Transverse colon (tissue), 4 donors: Measurements from ENCODE around the gene PRKAG1. TPM values are rescaled to one million over a fixed set of nuclear protein-coding genes. Genes with fewer than 3 reads are reported as not detected.

ENCODE experiments used
- DNase-seq: peaks from one replicate; pipeline ENCODE4 v3.0.0-alpha.2; 2019
- H3K27ac ChIP-seq, 4 donors: fragments of 200-600 bp; sonication (generic); 2 replicates each; pipeline ENCODE4 v1.5.1; 2016 to 2018; ENCODE audit warnings: inconsistent platforms in 4 of 4
- H3K27me3 ChIP-seq: fragments of 200-600 bp; sonication (generic); 2 replicates; pipeline ENCODE4 v1.5.1; 2017; ENCODE audit warnings: inconsistent platforms
- H3K36me3 ChIP-seq, 4 donors: fragments of 200-600 bp; sonication (generic); 2 replicates each; pipeline ENCODE4 v1.5.1; 2017 to 2019; ENCODE audit warnings: inconsistent platforms in 4 of 4
- H3K4me1 ChIP-seq, 4 donors: fragments of 200-600 bp; sonication (generic); 2 replicates each; pipeline ENCODE4 v1.5.1; 2017 to 2020; ENCODE audit warnings: inconsistent platforms in 4 of 4
- H3K4me3 ChIP-seq, 4 donors: fragments of 200-600 bp; sonication (generic); 1 replicate in 1 of 4; 2 replicates in 3 of 4; pipeline versions ENCODE4 v1.5.1 to v1.6.1; 2017 to 2019; ENCODE audit warnings: inconsistent platforms in 4 of 4
- H3K9me3 ChIP-seq, 2 donors: fragments of 200-600 bp; sonication (generic); 2 replicates each; pipeline ENCODE4 v1.5.1; 2017 to 2019; ENCODE audit warnings: inconsistent platforms in 2 of 2
- CTCF ChIP-seq, 5 experiments: fragments of 200-600 bp in 3 of 5; fragments of 450-650 bp in 2 of 5; sonication (generic) in 3 of 5; IDR thresholded peaks; 1 replicate in 2 of 5; 2 replicates in 3 of 5; pipeline ENCODE4 v1.5.1; 2016 to 2017; ENCODE audit warnings: antibody characterized with exemption in 5 of 5, inconsistent platforms in 3 of 5, mild to moderate bottlenecking in 2 of 5, moderate library complexity in 1 of 5
- EP300 ChIP-seq: sonication (generic); formaldehyde crosslinking; IDR thresholded peaks from one replicate; pipeline ENCODE4 v1.6.1; 2017; ENCODE audit warnings: antibody characterized with exemption, low read depth
- POLR2A ChIP-seq: fragments of 450-650 bp; IDR thresholded peaks from one replicate; pipeline ENCODE4 v1.6.1; 2016; ENCODE audit warnings: antibody characterized with exemption, mild to moderate bottlenecking, moderate library complexity
- POLR2AphosphoS5 ChIP-seq, 3 donors: sonication (generic); formaldehyde crosslinking; IDR thresholded peaks; one replicate each; pipeline ENCODE4 v1.6.1; 2016; ENCODE audit warnings: antibody characterized with exemption in 3 of 3
- WGBS, 2 donors: methylation state at CpG; one replicate each; pipeline ENCODE4 v1.1.5; 2018; ENCODE audit warnings: low coverage in 1 of 2; 5-methylcytosine and 5-hydroxymethylcytosine counted together
- in situ Hi-C, 4 donors: fragments of 200-750 bp; cut with MboI; loops; one replicate each; pipeline versions ENCODE4 v1.15.0 to v1.15.1; 2017; ENCODE audit warnings: low sequenced_read_pairs in 3 of 4, low pct_ligation_motif_present in 1 of 4, low pct_unique_long_range_greater_than_20kb in 1 of 4
- intact Hi-C: fragments of 100-400 bp; cut with DNase I; formaldehyde crosslinking; loops from one replicate; pipeline ENCODE4 v1.15.1; 2023; ENCODE audit warnings: low total_unique reads
- total RNA-seq, 4 donors: library from RNA; depleted of rRNA; stranded (reverse); fragments of >200 nt; gene quantifications; one replicate each; pipeline ENCODE4 v1.1.0, GENCODE V29; 2016

PRKAG1 gene
- total RNA-seq, 4 donors from 2014 or later = 21.7 to 44.0 (median 42.3) TPM

- no peak overlapping the region for H3K4me3 ChIP-seq
- WGBS, 2 donors = 90% methylated on average over 3 of the region's 3 CpGs
- H3K27ac ChIP-seq = no peak overlapping the region
- no peak for TF ChIP-seq POLR2AphosphoS5 (IDR thresholded peaks at IDR 0.05)
- no peak for TF ChIP-seq POLR2A
- H3K27me3 ChIP-seq = no peaks in the 10 kb centered on the region
- intact Hi-C loops (no loop called here), in situ Hi-C loops (no loop called here)
- H3K9me3 ChIP-seq = no peaks in the 10 kb centered on the region
- peaks cover 6 to 12% (median 8%) of the 10 kb centered on the region in 4 donors for H3K4me1 ChIP-seq
- DNase-seq = no peak
- peaks cover 0 to 29% (median 13%) of the 10 kb centered on the region in 4 donors for H3K36me3 ChIP-seq
Measured at GRCh38 chr12:49013428-49013827, 5.1 kb downstream of the PRKAG1 start.

GRCh38 chr12:49012739-49013138, 5.8 kb downstream of the PRKAG1 start:
- DNase-seq = no peak
- H3K9me3 ChIP-seq = no peaks in the 10 kb centered on the region
- intact Hi-C loops = no loop called here
- in situ Hi-C loops = no loop called here
- peaks cover 5 to 9% (median 6%) of the 10 kb centered on the region in 4 donors for H3K4me1 ChIP-seq
- no peaks in the 10 kb centered on the region for H3K27me3 ChIP-seq
- peaks cover 0 to 29% (median 13%) of the 10 kb centered on the region in 4 donors for H3K36me3 ChIP-seq
- H3K4me3 ChIP-seq = no peak overlapping the region
- H3K27ac ChIP-seq = no peak overlapping the region
- TF ChIP-seq EP300 = no peak
- no peak for TF ChIP-seq CTCF (IDR thresholded peaks at IDR 0.05)
- TF ChIP-seq POLR2A = no peak
- no peak for TF ChIP-seq POLR2AphosphoS5 (IDR thresholded peaks at IDR 0.05)

GRCh38 chr12:49010092-49010668, 8.4 kb downstream of the PRKAG1 start:
- Histone ChIP-seq H3K9me3 (no peaks in the 10 kb centered on the region), H3K36me3 (peaks cover 0 to 40% (median 17%) of the 10 kb centered on the region in 4 donors), H3K4me3 (no peak overlapping the region), H3K27me3 (no peaks in the 10 kb centered on the region), H3K27ac (no peak overlapping the region), H3K4me1 (no peaks in the 10 kb centered on the region)
- intact Hi-C loops (no loop called here), in situ Hi-C loops (no loop called here)
- TF ChIP-seq CTCF (IDR thresholded peaks at IDR 0.05) (no peak), POLR2AphosphoS5 (IDR thresholded peaks at IDR 0.05) (no peak), EP300 (no peak), POLR2A (no peak)
- 93 to 100% methylated on average over 2 to 3 of the region's 3 CpGs for WGBS, 2 donors
- no peak for DNase-seq

- intact Hi-C loops (no loop called here), in situ Hi-C loops (no loop called here)
- Histone ChIP-seq H3K27ac (no peak overlapping the region), H3K36me3 (peaks cover 0 to 51% (median 22%) of the 10 kb centered on the region in 4 donors), H3K4me1 (no peaks in the 10 kb centered on the region), H3K4me3 (no peak overlapping the region), H3K27me3 (peaks cover 3% of the 10 kb centered on the region), H3K9me3 (no peaks in the 10 kb centered on the region)
- WGBS, 2 donors = 83 to 96% methylated on average over 1 of the region's 1 CpG
- TF ChIP-seq POLR2AphosphoS5 (IDR thresholded peaks at IDR 0.05) = no peak
- no peak for TF ChIP-seq CTCF (IDR thresholded peaks at IDR 0.05)
- TF ChIP-seq EP300 = no peak
- no peak for TF ChIP-seq POLR2A
- no peak for DNase-seq
Measured at GRCh38 chr12:49008943-49009342, 9.6 kb downstream of the PRKAG1 start.

- DNase-seq = no peak
- Histone ChIP-seq H3K4me1 (peaks cover 16 to 40% (median 36%) of the 10 kb centered on the region in 4 donors), H3K27ac (no peak overlapping the region), H3K36me3 (peaks cover 0 to 38% (median 13%) of the 10 kb centered on the region in 4 donors), H3K4me3 (no peak overlapping the region), H3K9me3 (no peaks in the 10 kb centered on the region), H3K27me3 (peaks cover 66% of the 10 kb centered on the region)
- in situ Hi-C loops = no loop called here
- 80% methylated on average over 2 of the region's 2 CpGs; no CpG with 5 or more reads in 1 of the 2 donors for WGBS, 2 donors
- intact Hi-C loops = no loop called here
- TF ChIP-seq POLR2A (no peak), POLR2AphosphoS5 (IDR thresholded peaks at IDR 0.05) (no peak), CTCF (IDR thresholded peaks at IDR 0.05) (no peak), EP300 (no peak)
Measured at GRCh38 chr12:49000346-49000745, 18.2 kb downstream of the PRKAG1 start.
